Common myeloid progenitor, CD34-positive (primary cell): Measurements from ENCODE around the gene KIF9.
"Not testable (repeated sequence)": the region's sequence is repeated elsewhere in the genome, so short reads cannot be mapped to it uniquely, and the experiment has no call there.

Experiments
- CTCF ChIA-PET: fragments of 350-600 bp; sonication (Branson Sonifier 250); formaldehyde crosslinking; loops from one replicate; lab custom pipeline; 2021; ENCODE audit warnings: antibody characterized with exemption; lab: Charles Lee
- POLR2A ChIA-PET: fragments of 350-600 bp; sonication (Branson Sonifier 250); formaldehyde crosslinking; loops from one replicate; lab custom pipeline; 2021; ENCODE audit warnings: antibody characterized with exemption; lab: Charles Lee
- DNase-seq, 3 donors: peaks; one replicate each; pipeline versions ENCODE4 v3.0.0 to v3.0.0-alpha.2; 2013
- H3K27ac ChIP-seq, 2 experiments: 1 replicate in 1 of 2; 2 replicates in 1 of 2; pipeline ENCODE4 v1.7.0; 2013; ENCODE audit warnings: inconsistent platforms in 2 of 2, low read length in 2 of 2, mild to moderate bottlenecking in 2 of 2, low read depth in 1 of 2, moderate library complexity in 1 of 2; ENCODE audit not compliant: severe bottlenecking in 2 of 2, insufficient read depth in 1 of 2, poor library complexity in 1 of 2
- H3K27me3 ChIP-seq, 5 experiments: replicated peaks in 2 of 5; 1 replicate in 3 of 5; 2 replicates in 2 of 5; pipeline versions ENCODE4 v1.6.1 to v1.7.0; 2013; ENCODE audit warnings: low read length in 4 of 5, mild to moderate bottlenecking in 2 of 5, moderate library complexity in 2 of 5, inconsistent platforms in 1 of 5; ENCODE audit not compliant: insufficient read depth in 5 of 5, control insufficient read depth in 4 of 5
- H3K36me3 ChIP-seq, 4 experiments: 1 replicate in 2 of 4; 2 replicates in 2 of 4; pipeline versions ENCODE4 v1.6.1 to v1.7.0; 2013; ENCODE audit warnings: low read length in 3 of 4, control low read depth in 1 of 4, mild to moderate bottlenecking in 1 of 4; ENCODE audit not compliant: control insufficient read depth in 4 of 4, insufficient read depth in 4 of 4
- H3K4me1 ChIP-seq, 4 experiments: 1 replicate in 3 of 4; 2 replicates in 1 of 4; pipeline versions ENCODE4 v1.6.1 to v1.7.1; 2013; ENCODE audit warnings: low read length in 3 of 4, mild to moderate bottlenecking in 3 of 4, control low read depth in 1 of 4, inconsistent platforms in 1 of 4, moderate library complexity in 1 of 4; ENCODE audit not compliant: control insufficient read depth in 4 of 4, insufficient read depth in 4 of 4; ENCODE audit errors: control extremely low read depth in 1 of 4
- H3K4me3 ChIP-seq, 7 experiments: 1 replicate in 4 of 7; 2 replicates in 3 of 7; pipeline versions ENCODE4 v1.5.1 to v1.7.0; 2013; ENCODE audit warnings: mild to moderate bottlenecking in 7 of 7, low read length in 6 of 7, moderate library complexity in 6 of 7, inconsistent platforms in 2 of 7, low read depth in 2 of 7, control low read depth in 1 of 7; ENCODE audit not compliant: insufficient read depth in 4 of 7, control insufficient read depth in 1 of 7; ENCODE audit errors: extremely low read depth in 1 of 7
- H3K9me3 ChIP-seq, 5 experiments: 1 replicate in 4 of 5; 2 replicates in 1 of 5; pipeline versions ENCODE4 v1.6.1 to v1.7.1; 2013; ENCODE audit warnings: low read length in 4 of 5, mild to moderate bottlenecking in 2 of 5, inconsistent platforms in 1 of 5, low read depth in 1 of 5, moderate library complexity in 1 of 5; ENCODE audit not compliant: control insufficient read depth in 4 of 5, insufficient read depth in 2 of 5; ENCODE audit errors: control extremely low read depth in 1 of 5
- WGBS: methylation state at CpG from one replicate; pipeline ENCODE4 v1.1.5; 2013; ENCODE audit not compliant: insufficient coverage; 5-methylcytosine and 5-hydroxymethylcytosine counted together

KIF9 gene

DNA sequence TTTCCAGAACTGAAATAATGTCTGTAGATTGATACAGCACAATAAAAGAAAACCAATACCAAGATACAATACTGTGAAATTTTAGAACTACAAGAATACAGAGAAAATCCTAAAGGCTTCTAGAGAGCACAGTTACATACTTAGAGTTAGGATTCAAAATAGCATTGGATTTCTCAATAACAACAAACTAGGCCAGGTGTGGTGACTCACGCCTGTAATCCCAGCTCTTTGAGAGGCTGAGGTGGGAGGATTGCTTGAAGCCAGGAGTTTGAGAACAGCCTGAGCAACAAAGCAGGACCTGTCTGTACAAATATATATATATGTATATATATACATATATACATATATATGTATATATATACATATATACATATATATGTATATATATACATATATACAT lies 33.6 kb upstream of the KIF9 start:
- H3K4me3 ChIP-seq, H3K9me3 ChIP-seq, DNase-seq, H3K27me3 ChIP-seq, POLR2A ChIA-PET: not testable (repeated sequence)
- peak overlapping the region in 1 of 2 experiments; percentile 44 for H3K27ac ChIP-seq
- CTCF ChIA-PET = interaction anchor here (0.7 kb wide), 1 partner anchor 65 kb away, joined by 3 read pairs; no protein-coding TSS in a partner anchor
- WGBS = no CpG with 5 or more reads among the region's 1 CpG
- H3K4me1 ChIP-seq = peaks cover 0 to 11% (median 6%) of the 10 kb centered on the region in 4 experiments
- peaks cover 2 to 16% (median 11%) of the 10 kb centered on the region in 4 experiments for H3K36me3 ChIP-seq

DNA sequence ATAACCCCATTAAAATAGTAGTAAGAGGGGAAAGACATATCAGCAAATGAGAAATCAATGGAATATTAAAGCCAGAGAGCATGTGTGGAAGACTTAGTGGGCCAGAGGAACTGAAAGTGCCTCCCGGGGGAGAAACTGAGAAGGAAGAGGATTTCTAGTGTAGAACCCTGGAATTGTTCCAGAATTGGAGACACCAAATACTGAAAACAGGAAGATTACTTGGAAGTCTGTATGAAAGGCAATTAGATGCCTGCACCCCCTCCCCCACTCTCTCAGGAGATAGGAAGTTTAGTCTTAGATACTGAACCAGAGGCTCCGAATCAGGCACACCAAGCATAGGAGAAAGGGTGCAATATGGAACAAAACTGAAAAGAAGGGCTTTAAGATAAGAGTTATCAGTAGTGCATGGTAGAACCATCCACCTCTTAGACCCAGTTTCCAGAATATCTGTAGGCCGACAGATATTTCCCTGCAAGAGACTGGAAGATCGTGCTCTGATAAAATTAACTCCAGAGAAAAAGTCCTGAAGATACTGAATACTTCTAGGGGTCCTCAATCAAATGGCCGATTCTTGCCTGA lies 32.6 kb upstream of the KIF9 start:
- 45% methylated on average over 5 of the region's 5 CpGs for WGBS
- Histone ChIP-seq H3K9me3 (no peaks in the 10 kb centered on the region), H3K4me1 (peaks cover 0 to 11% (median 6%) of the 10 kb centered on the region in 4 experiments), H3K36me3 (peaks cover 0 to 10% (median 7%) of the 10 kb centered on the region in 4 experiments), H3K27ac (peak overlapping the region in 1 of 2 experiments; percentile 45), H3K27me3 (no peaks in the 10 kb centered on the region), H3K4me3 (peak overlapping the region in 1 of 7 experiments; percentile 46)
- DNase-seq = no peak
- ChIA-PET CTCF (no interaction called here), POLR2A (interaction anchor here (0.6 kb wide), 1 partner anchor 277 kb away, joined by 3 read pairs; no protein-coding TSS in a partner anchor)

DNA sequence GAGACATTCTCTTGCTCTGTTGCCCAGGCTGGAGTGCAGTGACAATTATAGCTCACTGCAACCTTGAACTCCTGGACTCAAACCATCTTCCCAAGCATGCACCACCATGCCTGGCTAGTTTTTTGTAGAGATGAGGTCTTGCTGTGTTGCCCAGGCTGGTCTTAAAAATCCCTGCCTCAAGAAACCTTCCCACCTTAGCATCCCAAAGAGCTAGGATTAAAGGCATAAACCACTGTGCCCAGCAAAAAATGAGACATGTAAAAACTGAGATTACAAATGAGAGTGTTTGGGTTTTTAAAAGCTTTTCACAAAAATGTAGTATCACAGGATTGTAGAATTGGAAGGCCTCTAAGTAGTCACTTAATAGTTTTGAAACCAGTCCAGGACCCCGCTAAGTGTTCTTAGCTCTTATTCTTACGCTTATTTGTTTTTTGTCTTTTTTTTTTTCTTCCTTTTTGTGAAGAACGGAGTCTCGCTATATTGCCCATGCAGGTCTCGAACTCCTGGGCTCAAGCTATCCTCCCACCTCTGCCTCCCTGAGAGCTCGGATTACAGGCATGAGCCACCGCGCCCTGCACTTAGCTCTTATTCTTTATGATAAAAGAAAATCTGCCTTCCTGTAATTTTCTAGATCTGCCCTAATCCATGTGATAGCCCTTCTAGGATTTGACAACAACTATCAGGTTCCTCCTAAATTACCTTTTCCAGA lies 31.6 kb upstream of the KIF9 start:
- Histone ChIP-seq H3K4me3 (no peak overlapping the region), H3K27me3 (no peaks in the 10 kb centered on the region), H3K27ac (peak overlapping the region in 1 of 2 experiments; percentile 17), H3K9me3 (no peaks in the 10 kb centered on the region), H3K4me1 (peaks cover 0 to 11% (median 6%) of the 10 kb centered on the region in 4 experiments), H3K36me3 (peaks cover 0 to 4% (median 2%) of the 10 kb centered on the region in 4 experiments)
- ChIA-PET POLR2A (interaction anchor here (0.6 to 0.7 kb wide), 5 partner anchors 16 to 276 kb away, joined by 3 to 4 read pairs (median 3); no protein-coding TSS in a partner anchor), CTCF (interaction anchor here (0.6 to 3.6 kb wide), 3 partner anchors 9 to 23 kb away, joined by 3 to 18 read pairs (median 3); no protein-coding TSS in a partner anchor)
- no peak for DNase-seq
- WGBS = 100% methylated on average over 3 of the region's 8 CpGs

DNA sequence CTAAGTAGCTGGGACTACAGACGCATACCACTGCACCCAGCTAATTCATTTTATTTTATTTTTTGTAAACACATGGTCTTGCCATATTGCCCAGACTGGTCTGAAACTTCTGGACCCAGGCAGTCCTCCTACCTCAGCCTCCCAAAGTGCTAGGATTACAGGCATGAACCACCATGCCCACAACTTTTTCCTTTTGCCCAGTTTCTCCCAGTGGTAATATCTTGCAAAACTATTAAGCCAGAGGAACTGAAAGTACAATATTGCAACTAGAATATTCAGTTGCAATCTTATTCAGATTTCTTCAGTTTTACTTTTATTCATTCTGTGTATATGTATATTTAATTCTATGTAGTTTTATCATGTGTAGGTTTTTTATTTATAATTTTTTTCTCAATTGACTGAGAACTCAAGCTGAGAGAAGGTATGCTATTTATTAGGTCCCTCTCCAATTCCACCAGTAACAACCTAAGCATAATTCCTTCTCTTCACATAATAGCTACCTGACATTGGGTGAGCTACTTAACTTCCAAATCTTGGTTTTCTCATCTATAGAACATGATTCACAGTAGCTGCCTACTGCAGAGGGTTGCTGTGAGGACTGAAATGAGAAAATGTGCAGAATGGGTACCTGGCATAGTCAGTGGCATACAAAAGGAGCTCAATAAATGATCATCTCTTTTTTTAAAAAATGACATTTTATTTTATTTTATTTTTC lies 30.9 kb upstream of the KIF9 start:
- no peak for DNase-seq
- Histone ChIP-seq H3K9me3 (no peaks in the 10 kb centered on the region), H3K4me3 (no peak overlapping the region), H3K27me3 (no peaks in the 10 kb centered on the region), H3K27ac (peak overlapping the region in 1 of 2 experiments; percentile 17), H3K36me3 (peaks cover 0 to 4% (median 1%) of the 10 kb centered on the region in 4 experiments), H3K4me1 (peaks cover 0 to 11% (median 6%) of the 10 kb centered on the region in 4 experiments)
- ChIA-PET CTCF (interaction anchor here (0.6 to 3.6 kb wide), 4 partner anchors 10 to 282 kb away, joined by 3 to 18 read pairs (median 3); no protein-coding TSS in a partner anchor), POLR2A (interaction anchor here (0.6 to 0.7 kb wide), 2 partner anchors 15 to 32 kb away, joined by 3 to 4 read pairs; no protein-coding TSS in a partner anchor)
- WGBS = 86% methylated on average over 1 of the region's 1 CpG

DNA sequence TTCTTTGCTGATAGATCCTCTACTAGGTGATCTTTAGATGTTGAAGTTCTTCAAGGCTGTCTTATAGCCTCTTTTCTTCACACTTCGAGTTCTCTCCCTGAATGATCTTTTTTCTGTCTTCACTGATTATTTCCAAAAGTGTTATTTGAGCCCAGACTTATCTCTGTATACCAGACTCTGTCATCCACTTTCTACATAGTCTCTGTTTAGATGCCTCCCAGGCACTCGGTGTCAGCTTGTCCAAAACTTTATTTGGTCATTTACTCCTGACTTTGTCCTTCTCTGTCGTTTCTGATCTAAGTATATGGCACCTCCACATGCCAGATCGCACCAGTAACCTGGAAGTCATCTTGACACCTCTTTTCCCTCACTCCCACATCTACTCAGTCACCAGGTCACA lies 27.8 kb upstream of the KIF9 start:
- Histone ChIP-seq H3K36me3 (peaks cover 2 to 3% (median 2%) of the 10 kb centered on the region in 4 experiments), H3K27ac (no peak overlapping the region), H3K9me3 (no peaks in the 10 kb centered on the region), H3K4me1 (peaks cover 0 to 8% (median 5%) of the 10 kb centered on the region in 4 experiments), H3K4me3 (no peak overlapping the region), H3K27me3 (no peaks in the 10 kb centered on the region)
- POLR2A ChIA-PET = no interaction called here
- CTCF ChIA-PET = interaction anchor here (1.4 kb wide), 2 partner anchors 12 to 16 kb away, joined by 3 to 5 read pairs; no protein-coding TSS in a partner anchor
- 94% methylated on average over 4 of the region's 4 CpGs for WGBS
- DNase-seq = no peak

DNA sequence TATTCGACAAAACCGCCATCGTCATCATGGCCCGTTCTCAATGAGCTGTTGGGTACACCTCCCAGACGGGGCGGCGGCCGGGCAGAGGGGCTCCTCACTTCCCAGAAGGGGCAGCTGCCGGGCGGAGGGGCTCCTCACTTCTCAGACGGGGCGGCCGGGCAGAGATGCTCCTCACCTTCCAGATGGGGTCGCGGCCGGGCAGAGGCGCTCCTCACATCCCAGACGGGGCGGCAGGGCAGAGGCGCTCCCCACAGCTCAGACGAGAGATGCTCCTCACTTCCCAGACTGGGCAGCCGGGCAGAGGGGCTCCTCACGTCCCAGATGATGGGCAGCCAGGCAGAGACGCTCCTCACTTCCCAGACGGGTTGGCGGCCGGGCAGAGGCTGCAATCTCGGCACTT lies 26.6 kb upstream of the KIF9 start:
- H3K4me1 ChIP-seq, H3K9me3 ChIP-seq, H3K36me3 ChIP-seq, DNase-seq, H3K27me3 ChIP-seq, POLR2A ChIA-PET, H3K4me3 ChIP-seq, H3K27ac ChIP-seq: not testable (repeated sequence)
- CTCF ChIA-PET = interaction anchor here (1.4 kb wide), 2 partner anchors 13 to 17 kb away, joined by 3 to 5 read pairs; no protein-coding TSS in a partner anchor
- WGBS = 100% methylated on average over 10 of the region's 28 CpGs
